RKO (cell line): Measurements from ENCODE around the gene PRCC.
A peak's percentile ranks its signal among the peaks of the same experiment; 100 is the strongest.

Experiments
- DNase-seq: peaks from one replicate; pipeline ENCODE4 v3.0.0-alpha.2; 2016; ENCODE audit warnings: low spot score

The PRCC gene

GRCh38 chr1:156814571-156815260 is 47.4 kb downstream of the PRCC start:
- no peak for DNase-seq

- DNase-seq = peak; percentile 69
Observed at GRCh38 chr1:156815307-156815826, 48.0 kb downstream of the PRCC start.

- DNase-seq = no peak
Observed at GRCh38 chr1:156815961-156816422, 48.7 kb downstream of the PRCC start.

- DNase-seq = peak; percentile 30
Observed at GRCh38 chr1:156816561-156817328, 49.4 kb downstream of the PRCC start, which contains the start of gene SH2D2A. TSS of gene SH2D2A (minus strand) at chr1:156816848. CDS start at chr1:156816708, 140 bp downstream.

- peak; percentile 22 for DNase-seq
Observed at GRCh38 chr1:156821801-156822200, 54.5 kb downstream of the PRCC start.

GRCh38 chr1:156822680-156823079 is 55.3 kb downstream of the PRCC start:
- DNase-seq = no peak

GRCh38 chr1:156823210-156823790 is 56.0 kb downstream of the PRCC start:
- DNase-seq = no peak

- DNase-seq = no peak
Observed at GRCh38 chr1:156826630-156827029, 59.3 kb downstream of the PRCC start.

GRCh38 chr1:156828400-156829124 is 61.2 kb downstream of the PRCC start:
- DNase-seq = no peak

GRCh38 chr1:156832434-156832833 is 65.1 kb downstream of the PRCC start:
- no peak for DNase-seq

GRCh38 chr1:156833603-156834002 is 66.3 kb downstream of the PRCC start:
- no peak for DNase-seq

- no peak for DNase-seq
Observed at GRCh38 chr1:156834322-156834721, 67.0 kb downstream of the PRCC start.

GRCh38 chr1:156836041-156836654 is 68.8 kb downstream of the PRCC start:
- no peak for DNase-seq

- DNase-seq = no peak
Observed at GRCh38 chr1:156836892-156837291, 69.6 kb downstream of the PRCC start.

GRCh38 chr1:156838972-156839371 is 71.6 kb downstream of the PRCC start:
- DNase-seq = no peak

- no peak for DNase-seq
Observed at GRCh38 chr1:156839426-156840109, 72.2 kb downstream of the PRCC start.

- DNase-seq = no peak
Observed at GRCh38 chr1:156840186-156840897, 73.0 kb downstream of the PRCC start.

GRCh38 chr1:156840898-156841279 is 73.6 kb downstream of the PRCC start:
- no peak for DNase-seq

GRCh38 chr1:156841295-156841855 is 74.0 kb downstream of the PRCC start:
- DNase-seq = no peak
